OCI-LY1 (cell line): ENCODE data around the gene FAM168A.

ENCODE experiments used
- H2AFZ ChIP-seq: fragments of 200-600 bp; sonication (generic), shearing (Covaris generic); 2 replicates; pipeline ENCODE4 v1.6.0; 2014; ENCODE audit warnings: antibody characterized with exemption, mild to moderate bottlenecking, low read length
- H3F3A ChIP-seq: fragments of 200-600 bp; sonication (generic), shearing (Covaris generic); 2 replicates; pipeline ENCODE4 v1.6.0; 2014; ENCODE audit warnings: mild to moderate bottlenecking, antibody characterized with exemption, low read length, moderate library complexity; ENCODE audit not compliant: insufficient read depth
- H3K27ac ChIP-seq: fragments of 200-600 bp; sonication (generic); 2 replicates; pipeline ENCODE4 v1.5.1; 2014; ENCODE audit warnings: low read length, mixed run types, mild to moderate bottlenecking, low read depth; ENCODE audit not compliant: poor library complexity, severe bottlenecking
- H3K27me3 ChIP-seq: fragments of 200-600 bp; sonication (generic); 2 replicates; pipeline ENCODE4 v1.6.0; 2014; ENCODE audit warnings: antibody characterized with exemption, mild to moderate bottlenecking, low read length, moderate library complexity; ENCODE audit not compliant: insufficient read depth
- H3K36me3 ChIP-seq: fragments of 200-600 bp; sonication (generic); 2 replicates; pipeline ENCODE4 v1.6.1; 2014; ENCODE audit warnings: mild to moderate bottlenecking, antibody characterized with exemption, low read length, moderate library complexity, mixed read lengths; ENCODE audit not compliant: insufficient read depth
- H3K4me1 ChIP-seq: fragments of 200-600 bp; sonication (generic); 2 replicates; pipeline ENCODE4 v1.5.1; 2014; ENCODE audit warnings: mild to moderate bottlenecking, low read length, moderate library complexity; ENCODE audit not compliant: insufficient read depth, severe bottlenecking
- H3K4me2 ChIP-seq: fragments of 200-600 bp; sonication (generic), shearing (Covaris generic); 2 replicates; pipeline ENCODE4 v1.6.1; 2014; ENCODE audit warnings: low read length
- H3K4me3 ChIP-seq: fragments of 200-600 bp; sonication (generic); 2 replicates; pipeline ENCODE4 v1.5.1; 2014; ENCODE audit warnings: low read length, low read depth, mild to moderate bottlenecking, mixed read lengths; ENCODE audit not compliant: poor library complexity, severe bottlenecking
- H3K79me2 ChIP-seq: fragments of 200-600 bp; shearing (Covaris generic); 2 replicates; pipeline ENCODE4 v1.6.1; 2016; ENCODE audit warnings: mixed run types, low read length, mixed read lengths; ENCODE audit not compliant: insufficient read depth
- H3K9ac ChIP-seq: fragments of 200-600 bp; sonication (generic), shearing (Covaris generic); 2 replicates; pipeline ENCODE4 v1.6.1; 2014; ENCODE audit warnings: mild to moderate bottlenecking, low read length, mixed read lengths
- H3K9me2 ChIP-seq: fragments of 200-600 bp; sonication (generic), shearing (Covaris generic); 2 replicates; pipeline ENCODE4 v1.6.1; 2014; ENCODE audit warnings: low read depth, mild to moderate bottlenecking, low read length, mixed read lengths
- H3K9me3 ChIP-seq: fragments of 200-600 bp; shearing (Covaris generic); 2 replicates; pipeline ENCODE4 v1.6.1; 2014; ENCODE audit warnings: low read length, mixed read lengths
- H4K20me1 ChIP-seq: fragments of 200-600 bp; sonication (generic), shearing (Covaris generic); 2 replicates; pipeline ENCODE4 v1.6.0; 2016; ENCODE audit warnings: mild to moderate bottlenecking, low read length; ENCODE audit not compliant: insufficient read depth
- EZH2 ChIP-seq: fragments of 200-600 bp; sonication (generic), shearing (Covaris generic); IDR thresholded peaks from 2 replicates; pipeline ENCODE4 v1.8.0; 2017; ENCODE audit warnings: borderline replicate concordance, mixed run types, mild to moderate bottlenecking, antibody characterized with exemption, low read length, moderate library complexity, mixed read lengths
- TF ChIP-seq, protein P1 (sequence below): fragments of 200-600 bp; sonication (generic), shearing (Covaris generic); IDR thresholded peaks from 2 replicates; pipeline ENCODE4 v1.5.1; 2017; ENCODE audit warnings: mild to moderate bottlenecking, antibody characterized with exemption, low read length, moderate library complexity, mixed read lengths

Gene FAM168A, protein sequence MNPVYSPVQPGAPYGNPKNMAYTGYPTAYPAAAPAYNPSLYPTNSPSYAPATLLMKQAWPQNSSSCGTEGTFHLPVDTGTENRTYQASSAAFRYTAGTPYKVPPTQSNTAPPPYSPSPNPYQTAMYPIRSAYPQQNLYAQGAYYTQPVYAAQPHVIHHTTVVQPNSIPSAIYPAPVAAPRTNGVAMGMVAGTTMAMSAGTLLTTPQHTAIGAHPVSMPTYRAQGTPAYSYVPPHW

DNA sequence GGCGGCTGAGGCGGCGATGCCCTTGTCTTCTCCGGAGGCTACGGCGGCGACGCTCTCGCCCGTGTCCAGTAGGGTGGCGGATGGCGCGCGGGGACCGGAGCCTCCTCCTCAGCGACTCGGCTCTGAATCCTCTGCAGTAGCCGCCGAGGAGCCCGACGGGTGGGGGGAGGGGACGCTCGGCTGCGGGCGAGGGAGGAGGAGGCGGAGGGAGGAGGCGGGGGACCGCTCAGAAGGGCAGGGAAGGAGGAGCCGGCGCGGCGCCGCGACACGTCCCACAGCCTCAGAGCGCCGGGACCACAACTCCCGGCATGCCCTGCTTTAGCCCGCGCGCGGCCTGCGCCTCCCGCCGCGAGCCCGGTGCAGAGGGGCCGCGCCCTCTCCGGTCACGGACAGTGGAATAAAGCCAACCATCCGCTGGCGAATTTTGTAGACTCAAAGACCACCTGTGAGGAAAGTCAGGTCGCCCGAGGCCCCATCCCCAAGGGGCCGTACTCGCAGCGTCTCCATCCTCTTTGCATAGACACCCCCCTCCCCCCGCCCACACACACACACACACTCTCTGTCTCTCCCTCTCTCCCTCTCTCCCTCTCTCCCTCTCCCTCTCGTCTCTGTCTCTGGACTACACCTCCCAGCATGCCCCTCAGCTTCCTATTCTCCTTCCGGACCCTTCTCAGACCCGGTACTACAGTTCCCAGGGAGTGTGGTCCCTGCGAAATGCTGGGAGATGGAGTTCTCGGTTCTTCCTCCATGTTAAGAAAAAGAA is at the start of gene FAM168A:
FAM168A (minus strand) TSS at position 157 of the 763 bp plus-strand sequence. CDS start 129,638 bp downstream, outside the sequence.
- peaks cover 4% of the 10 kb centered on the region; the same call in 1 of the 2 replicates for H3F3A ChIP-seq
- H3K36me3 ChIP-seq, result no peaks in the 10 kb centered on the region
- peak within 1 kb of the TSS; percentile 70 for H3K4me3 ChIP-seq
- H3K27ac ChIP-seq, result peak within 1 kb of the TSS; percentile 69
- H3K9ac ChIP-seq, result peak within 1 kb of the TSS; percentile 70
- peaks cover 46% of the 10 kb centered on the region for H3K4me1 ChIP-seq
- H2AFZ ChIP-seq, result peak within 1 kb of the TSS; percentile 33
- H3K27me3 ChIP-seq, result no peaks in the 10 kb centered on the region
- H3K9me2 ChIP-seq, result no peaks in the 10 kb centered on the region
- H4K20me1 ChIP-seq, result no peaks in the 10 kb centered on the region
- no peaks in the 10 kb centered on the region for H3K9me3 ChIP-seq
- H3K4me2 ChIP-seq, result peak within 1 kb of the TSS; percentile 76
- TF ChIP-seq EZH2, result no peak
- TF ChIP-seq, protein P1, sequence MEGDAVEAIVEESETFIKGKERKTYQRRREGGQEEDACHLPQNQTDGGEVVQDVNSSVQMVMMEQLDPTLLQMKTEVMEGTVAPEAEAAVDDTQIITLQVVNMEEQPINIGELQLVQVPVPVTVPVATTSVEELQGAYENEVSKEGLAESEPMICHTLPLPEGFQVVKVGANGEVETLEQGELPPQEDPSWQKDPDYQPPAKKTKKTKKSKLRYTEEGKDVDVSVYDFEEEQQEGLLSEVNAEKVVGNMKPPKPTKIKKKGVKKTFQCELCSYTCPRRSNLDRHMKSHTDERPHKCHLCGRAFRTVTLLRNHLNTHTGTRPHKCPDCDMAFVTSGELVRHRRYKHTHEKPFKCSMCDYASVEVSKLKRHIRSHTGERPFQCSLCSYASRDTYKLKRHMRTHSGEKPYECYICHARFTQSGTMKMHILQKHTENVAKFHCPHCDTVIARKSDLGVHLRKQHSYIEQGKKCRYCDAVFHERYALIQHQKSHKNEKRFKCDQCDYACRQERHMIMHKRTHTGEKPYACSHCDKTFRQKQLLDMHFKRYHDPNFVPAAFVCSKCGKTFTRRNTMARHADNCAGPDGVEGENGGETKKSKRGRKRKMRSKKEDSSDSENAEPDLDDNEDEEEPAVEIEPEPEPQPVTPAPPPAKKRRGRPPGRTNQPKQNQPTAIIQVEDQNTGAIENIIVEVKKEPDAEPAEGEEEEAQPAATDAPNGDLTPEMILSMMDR, result no peak
- peaks cover 25% of the 10 kb centered on the region for H3K79me2 ChIP-seq

DNA sequence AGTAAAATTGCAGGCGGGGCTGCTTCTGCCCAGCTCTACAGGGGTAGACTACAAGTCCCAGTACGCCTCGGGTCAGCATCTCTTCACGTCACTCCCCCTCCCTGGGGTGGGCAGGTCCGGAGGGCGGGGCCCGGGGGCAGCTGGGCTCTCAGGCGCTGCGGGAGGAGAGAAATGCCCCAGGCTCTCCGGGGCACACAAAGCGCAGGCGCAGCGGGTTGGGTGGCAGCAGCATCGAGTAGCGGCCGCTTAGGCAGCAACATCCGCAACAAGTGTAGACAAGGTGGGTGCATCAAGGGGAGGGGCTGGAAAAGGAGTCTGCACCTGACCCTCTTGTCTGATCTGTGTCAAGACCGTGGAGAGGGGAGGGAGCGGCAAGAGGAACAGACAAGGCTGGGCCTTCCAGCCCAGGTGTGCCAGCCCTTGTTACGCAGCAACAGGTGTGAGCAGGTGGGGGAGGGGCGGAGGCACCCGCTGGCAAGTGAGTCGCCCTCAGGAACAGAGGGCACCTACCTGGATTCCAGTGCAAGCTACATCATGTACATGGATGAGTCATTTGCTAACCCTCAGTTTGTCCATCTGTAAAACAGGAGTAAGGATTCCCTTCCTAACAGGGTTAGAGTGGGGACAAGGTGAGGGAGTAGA is 49.7 kb upstream of the FAM168A start:
- Histone ChIP-seq H3K27me3 (peaks cover 12% of the 10 kb centered on the region), H3K4me3 (peak overlapping the region; percentile 59), H3K9me3 (no peaks in the 10 kb centered on the region), H3K27ac (no peak overlapping the region), H3F3A (no peaks in the 10 kb centered on the region), H3K9ac (peak overlapping the region; percentile 30; the same call in 1 of the 2 replicates), H3K79me2 (no peaks in the 10 kb centered on the region), H3K9me2 (no peaks in the 10 kb centered on the region), H4K20me1 (no peaks in the 10 kb centered on the region), H2AFZ (no peak overlapping the region), H3K36me3 (no peaks in the 10 kb centered on the region), H3K4me1 (peaks cover 19% of the 10 kb centered on the region), H3K4me2 (peak overlapping the region; percentile 78)
- TF ChIP-seq, protein P1, result no peak
- TF ChIP-seq EZH2, result no peak

DNA sequence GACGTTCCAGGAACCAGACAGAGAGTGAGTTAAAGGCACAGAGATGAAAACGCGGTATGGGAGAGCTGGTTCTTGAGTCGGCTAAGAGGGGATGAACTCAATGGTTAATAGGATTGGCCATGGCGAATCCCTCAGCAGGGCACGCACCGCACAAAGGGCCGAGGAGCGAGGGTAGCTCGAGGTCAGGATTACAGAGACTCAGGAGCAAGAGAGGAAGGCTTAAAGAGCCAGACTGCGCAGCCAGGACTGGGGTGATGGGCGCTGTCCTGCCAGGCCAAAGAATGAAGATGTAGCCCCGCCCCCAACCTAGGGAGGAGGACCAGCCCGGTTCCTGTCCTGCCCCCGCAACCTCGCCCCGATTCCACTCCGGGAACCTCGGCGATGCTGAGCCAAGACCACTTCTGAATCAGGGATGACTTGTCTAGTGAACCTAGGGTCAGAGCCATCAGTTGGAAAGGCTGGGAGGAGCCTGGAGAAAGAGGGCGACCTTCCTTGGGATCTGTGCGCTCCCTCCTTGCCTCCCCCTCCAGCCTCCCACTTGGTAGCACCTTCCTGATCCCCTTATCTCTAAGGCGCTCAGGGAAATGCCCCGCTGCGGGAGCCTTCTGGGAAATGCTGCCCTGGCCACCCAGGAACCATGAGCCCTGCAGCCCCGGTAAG is 48.2 kb upstream of the FAM168A start, which contains the start of gene PLEKHB1:
PLEKHB1 (plus strand) TSS at position 610 of the 660 bp plus-strand sequence; CDS start at position 638, 28 bp downstream.
- Histone ChIP-seq H3K27me3 (peaks cover 12% of the 10 kb centered on the region), H3K4me2 (peak within 1 kb of the TSS; percentile 78), H3K4me3 (peak within 1 kb of the TSS; percentile 59), H3K9ac (no peak within 1 kb of the TSS), H3K79me2 (no peaks in the 10 kb centered on the region), H3K36me3 (no peaks in the 10 kb centered on the region), H2AFZ (0 out of 2 replicates have a peak within 1 kb of the TSS, but pooled peaks have one; percentile 0), H3K9me3 (no peaks in the 10 kb centered on the region), H4K20me1 (no peaks in the 10 kb centered on the region), H3K4me1 (peaks cover 19% of the 10 kb centered on the region), H3F3A (no peaks in the 10 kb centered on the region), H3K9me2 (no peaks in the 10 kb centered on the region), H3K27ac (no peak within 1 kb of the TSS)
- TF ChIP-seq EZH2, result no peak
- TF ChIP-seq, protein P1, result no peak
